B cell (primary cell): ENCODE results near the gene PLEKHJ1.

Experiments used
- EZH2 ChIP-seq: IDR thresholded peaks from 2 replicates; pipeline ENCODE4 v1.6.1; 2012; ENCODE audit warnings: borderline replicate concordance, low read depth, mild to moderate bottlenecking, moderate library complexity, low read length; ENCODE audit not compliant: insufficient read depth, poor library complexity, severe bottlenecking
- TF ChIP-seq, protein P1 (sequence below): fragments of 200-600 bp; IDR thresholded peaks from one replicate; pipeline ENCODE4 v1.8.0; 2022; ENCODE audit warnings: antibody characterized with exemption, mild to moderate bottlenecking

DNA sequence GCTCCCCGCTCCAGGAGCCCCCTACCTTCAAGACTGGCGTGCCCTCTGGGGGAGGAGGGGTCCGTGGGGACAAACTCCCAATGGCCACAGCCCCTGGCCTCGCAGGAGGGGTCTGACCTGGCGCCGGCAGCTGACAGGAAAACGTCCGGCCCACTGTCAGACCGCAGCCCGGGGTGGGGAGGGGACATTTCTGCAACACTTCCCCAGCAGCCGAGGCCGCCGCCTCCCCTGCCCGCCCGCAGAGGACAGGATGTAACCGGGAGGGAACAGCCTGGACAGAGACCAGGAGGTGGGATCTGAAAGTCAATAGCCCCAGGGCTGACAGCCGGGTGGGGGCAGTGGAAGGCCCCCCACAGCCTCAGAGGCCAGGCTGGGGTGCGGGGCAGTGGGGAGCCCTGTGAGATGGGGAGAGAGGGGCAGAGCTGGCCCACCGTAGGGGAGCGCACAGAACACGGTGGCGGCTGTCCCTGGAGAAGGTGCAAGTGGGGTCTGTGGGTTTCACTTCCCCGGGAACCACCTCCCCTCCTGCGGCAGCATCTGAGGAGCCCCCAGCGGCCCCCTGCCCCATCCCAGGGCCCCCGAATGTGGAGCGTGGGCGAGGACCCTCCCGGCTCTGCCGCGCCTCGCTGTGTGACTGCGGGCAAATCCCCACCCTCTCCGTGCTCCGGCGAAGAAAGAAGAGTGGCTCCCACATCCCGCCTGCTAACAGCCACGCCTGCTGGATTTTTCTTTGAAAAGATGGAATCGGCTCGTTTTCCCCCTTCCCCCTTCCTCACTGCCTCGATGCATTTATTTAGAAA, 46.1 kb upstream of the PLEKHJ1 start, which contains the start of gene PEAK3:
- TF ChIP-seq, protein P1, sequence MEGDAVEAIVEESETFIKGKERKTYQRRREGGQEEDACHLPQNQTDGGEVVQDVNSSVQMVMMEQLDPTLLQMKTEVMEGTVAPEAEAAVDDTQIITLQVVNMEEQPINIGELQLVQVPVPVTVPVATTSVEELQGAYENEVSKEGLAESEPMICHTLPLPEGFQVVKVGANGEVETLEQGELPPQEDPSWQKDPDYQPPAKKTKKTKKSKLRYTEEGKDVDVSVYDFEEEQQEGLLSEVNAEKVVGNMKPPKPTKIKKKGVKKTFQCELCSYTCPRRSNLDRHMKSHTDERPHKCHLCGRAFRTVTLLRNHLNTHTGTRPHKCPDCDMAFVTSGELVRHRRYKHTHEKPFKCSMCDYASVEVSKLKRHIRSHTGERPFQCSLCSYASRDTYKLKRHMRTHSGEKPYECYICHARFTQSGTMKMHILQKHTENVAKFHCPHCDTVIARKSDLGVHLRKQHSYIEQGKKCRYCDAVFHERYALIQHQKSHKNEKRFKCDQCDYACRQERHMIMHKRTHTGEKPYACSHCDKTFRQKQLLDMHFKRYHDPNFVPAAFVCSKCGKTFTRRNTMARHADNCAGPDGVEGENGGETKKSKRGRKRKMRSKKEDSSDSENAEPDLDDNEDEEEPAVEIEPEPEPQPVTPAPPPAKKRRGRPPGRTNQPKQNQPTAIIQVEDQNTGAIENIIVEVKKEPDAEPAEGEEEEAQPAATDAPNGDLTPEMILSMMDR: no peak
- no peak for TF ChIP-seq EZH2
